Measurements from ENCODE around the gene SYTL3.
"Not testable (repeated sequence)": the region's sequence is repeated elsewhere in the genome, so short reads cannot be mapped to it uniquely, and the experiment has no call there.

The SYTL3 gene

GRCh38 chr6:158649289-158650143 is at the start of gene SYTL3:
SYTL3 (plus strand) TSS chr6:158650054; CDS start chr6:158663269, 13,215 bp downstream.
- FAIRE-seq, result no peak

GRCh38 chr6:158603261-158604047 is 46.4 kb upstream of the SYTL3 start:
- peak; percentile 27 for FAIRE-seq

- FAIRE-seq, result no peak
Observed at GRCh38 chr6:158604048-158604406, 45.8 kb upstream of the SYTL3 start.

GRCh38 chr6:158605266-158605878 is 44.5 kb upstream of the SYTL3 start:
- peak; percentile 91 for FAIRE-seq

- FAIRE-seq, result not testable (repeated sequence)
Observed at GRCh38 chr6:158606011-158606410, 43.8 kb upstream of the SYTL3 start.

- no peak for FAIRE-seq
Observed at GRCh38 chr6:158606935-158607334, 42.9 kb upstream of the SYTL3 start.

GRCh38 chr6:158607411-158608170 is 42.3 kb upstream of the SYTL3 start:
- FAIRE-seq, result no peak

- no peak for FAIRE-seq
Observed at GRCh38 chr6:158608221-158608620, 41.6 kb upstream of the SYTL3 start.

- FAIRE-seq, result no peak
Observed at GRCh38 chr6:158609455-158610155, 40.2 kb upstream of the SYTL3 start.

GRCh38 chr6:158610319-158610968 is 39.4 kb upstream of the SYTL3 start:
- FAIRE-seq, result no peak

GRCh38 chr6:158611039-158611438 is 38.8 kb upstream of the SYTL3 start:
- no peak for FAIRE-seq

- no peak for FAIRE-seq
Observed at GRCh38 chr6:158611541-158612370, 38.1 kb upstream of the SYTL3 start.

- FAIRE-seq, result not testable (repeated sequence)
Observed at GRCh38 chr6:158614606-158615005, 35.2 kb upstream of the SYTL3 start.

GRCh38 chr6:158618289-158618688 is 31.6 kb upstream of the SYTL3 start:
- not testable (repeated sequence) for FAIRE-seq

GRCh38 chr6:158619922-158620801 is 29.7 kb upstream of the SYTL3 start:
- no peak for FAIRE-seq

- no peak for FAIRE-seq
Observed at GRCh38 chr6:158620963-158621693, 28.7 kb upstream of the SYTL3 start.

- FAIRE-seq, result no peak
Observed at GRCh38 chr6:158621694-158622544, 27.9 kb upstream of the SYTL3 start.

Measured in islet of Langerhans (tissue), 1 donor.